SK-N-SH (cell line): Measurements from ENCODE around the gene ITGA1. TPM values are rescaled to one million over a fixed set of nuclear protein-coding genes. Genes with fewer than 3 reads are reported as not detected.

ENCODE experiments used
- CTCF ChIA-PET: fragments of 300-600, 350-600 bp; formaldehyde crosslinking; extraction: SDS; loops from one replicate; lab custom pipeline; 2021; lab: Yijun Ruan, JAX
- POLR2A ChIA-PET: fragments of 350-600 bp; sonication (Branson Sonifier 250); formaldehyde crosslinking; extraction: SDS; loops from one replicate; lab custom pipeline; 2020; ENCODE audit warnings: antibody characterized with exemption, inconsistent platforms; lab: Yijun Ruan, JAX
- DNase-seq: peaks from one replicate; pipeline ENCODE4 v3.0.0; 2012
- H2AFZ ChIP-seq: fragments of 200-600 bp; sonication (generic); 2 replicates; pipeline ENCODE4 v1.8.1; 2016; ENCODE audit warnings: antibody characterized with exemption, mild to moderate bottlenecking, low read depth
- H3F3A ChIP-seq: fragments of 200-600 bp; sonication (generic); replicated peaks from 2 replicates; pipeline ENCODE3; 2016; ENCODE audit warnings: antibody characterized with exemption, mild to moderate bottlenecking; ENCODE audit not compliant: insufficient read depth
- H3K27ac ChIP-seq, 2 experiments: fragments of 200-500 bp in 1 of 2; fragments of 200-600 bp in 1 of 2; sonication (Bioruptor generic) in 1 of 2; sonication (generic), shearing (Covaris generic) in 1 of 2; 2 replicates each; pipeline versions ENCODE4 v1.5.1 to v1.6.1; 2014 to 2016; ENCODE audit warnings: low read depth in 2 of 2, inconsistent platforms in 1 of 2, low read length in 1 of 2, mild to moderate bottlenecking in 1 of 2, mixed read lengths in 1 of 2
- H3K27me3 ChIP-seq: fragments of 200-600 bp; sonication (generic), shearing (Covaris generic); 2 replicates; pipeline ENCODE4 v1.6.1; 2016; ENCODE audit warnings: mixed run types; ENCODE audit not compliant: insufficient read depth
- H3K36me3 ChIP-seq, 2 experiments: fragments of 200-500 bp in 1 of 2; fragments of 200-600 bp in 1 of 2; sonication (Bioruptor generic) in 1 of 2; sonication (generic) in 1 of 2; replicated peaks in 1 of 2; 2 replicates each; pipeline versions ENCODE3 to v1.5.1; 2014 to 2016; ENCODE audit warnings: low read length in 1 of 2, mild to moderate bottlenecking in 1 of 2; ENCODE audit not compliant: insufficient read depth in 2 of 2, control insufficient read depth in 1 of 2
- H3K4me1 ChIP-seq, 2 experiments: fragments of 200-500 bp in 1 of 2; fragments of 200-600 bp in 1 of 2; sonication (Bioruptor generic) in 1 of 2; sonication (generic), shearing (Covaris generic) in 1 of 2; 2 replicates each; pipeline versions ENCODE4 v1.5.1 to v1.6.1; 2014 to 2016; ENCODE audit warnings: low read depth in 1 of 2, low read length in 1 of 2, mixed run types in 1 of 2; ENCODE audit not compliant: insufficient read depth in 2 of 2, control insufficient read depth in 1 of 2
- H3K4me2 ChIP-seq: fragments of 200-600 bp; sonication (generic), shearing (Covaris generic); 2 replicates; pipeline ENCODE4 v1.6.1; 2017; ENCODE audit warnings: mixed run types
- H3K4me3 ChIP-seq, 2 experiments: fragments of 200-500 bp in 1 of 2; fragments of 200-600 bp in 1 of 2; sonication (Bioruptor generic) in 1 of 2; sonication (generic), shearing (Covaris generic) in 1 of 2; 2 replicates each; pipeline versions ENCODE4 v1.5.1 to v1.8.1; 2014 to 2016; ENCODE audit warnings: low read depth in 2 of 2, inconsistent platforms in 1 of 2, low read length in 1 of 2, mild to moderate bottlenecking in 1 of 2, mixed read lengths in 1 of 2, moderate library complexity in 1 of 2
- H3K79me2 ChIP-seq: fragments of 200-600 bp; sonication (generic); 2 replicates; pipeline ENCODE4 v1.8.1; 2017; ENCODE audit warnings: mild to moderate bottlenecking; ENCODE audit not compliant: insufficient read depth
- H3K9ac ChIP-seq: fragments of 200-600 bp; sonication (generic); 2 replicates; pipeline ENCODE4 v1.6.1; 2017; ENCODE audit warnings: mixed run types
- H3K9me2 ChIP-seq: fragments of 200-600 bp; sonication (generic); 2 replicates; pipeline ENCODE4 v1.6.1; 2017; ENCODE audit warnings: mixed run types
- H3K9me3 ChIP-seq: fragments of 200-600 bp; sonication (generic); 2 replicates; pipeline ENCODE4 v1.6.1; 2017; ENCODE audit warnings: mixed run types, mild to moderate bottlenecking, moderate library complexity
- H4K20me1 ChIP-seq: fragments of 200-600 bp; sonication (generic); 2 replicates; pipeline ENCODE4 v1.6.1; 2017; ENCODE audit warnings: mild to moderate bottlenecking, mixed run types; ENCODE audit not compliant: insufficient read depth
- CHD2 ChIP-seq: fragments of 150-350 bp; IDR thresholded peaks from 2 replicates; pipeline ENCODE4 v1.6.1; 2018; ENCODE audit warnings: low read length; ENCODE audit not compliant: partially characterized antibody
- EP300 ChIP-seq, 2 experiments: IDR thresholded peaks; 2 replicates each; pipeline versions ENCODE4 v1.4.0 to v1.6.1; 2012; ENCODE audit warnings: borderline replicate concordance in 1 of 2, low read depth in 1 of 2, low read length in 1 of 2
- EZH2phosphoT487 ChIP-seq: fragments of 200-600 bp; sonication (generic); IDR thresholded peaks from 2 replicates; pipeline ENCODE4 v1.6.1; 2017; ENCODE audit warnings: low read depth, mixed run types, mild to moderate bottlenecking, antibody characterized with exemption, moderate library complexity, borderline replicate concordance
- GABPA ChIP-seq: IDR thresholded peaks from 2 replicates; pipeline ENCODE4 v1.4.0; 2012; ENCODE audit warnings: low read depth, mild to moderate bottlenecking
- GATA2 ChIP-seq: sonication (generic); formaldehyde crosslinking; IDR thresholded peaks from 2 replicates; pipeline ENCODE4 v1.5.0; 2020; ENCODE audit warnings: mild to moderate bottlenecking, missing genetic modification reagents
- JUND ChIP-seq: IDR thresholded peaks from 2 replicates; pipeline ENCODE4 v1.4.0; 2012
- MXI1 ChIP-seq: IDR thresholded peaks from 2 replicates; pipeline ENCODE4 v1.6.1; 2012; ENCODE audit warnings: mild to moderate bottlenecking, low read depth, low read length, improper control_type of control experiment
- NFIC ChIP-seq: IDR thresholded peaks from 2 replicates; pipeline ENCODE4 v1.4.0; 2012; ENCODE audit warnings: borderline replicate concordance
- NRF1 ChIP-seq: IDR thresholded peaks from 2 replicates; pipeline ENCODE4 v1.6.1; 2012; ENCODE audit warnings: low read depth, mild to moderate bottlenecking, low read length
- RCOR1 ChIP-seq: fragments of 150-350 bp; IDR thresholded peaks from 2 replicates; pipeline ENCODE4 v1.6.1; 2017; ENCODE audit warnings: antibody characterized with exemption, low read length
- REST ChIP-seq: IDR thresholded peaks from 2 replicates; pipeline ENCODE4 v1.6.1; 2012; ENCODE audit warnings: mild to moderate bottlenecking, low read depth, low read length, moderate library complexity
- RFX5 ChIP-seq: IDR thresholded peaks from 2 replicates; pipeline ENCODE4 v1.6.1; 2012; ENCODE audit warnings: mild to moderate bottlenecking, improper control_type of control experiment, low read length
- RXRA ChIP-seq: IDR thresholded peaks from 2 replicates; pipeline ENCODE4 v1.4.0; 2012; ENCODE audit warnings: low read depth, mild to moderate bottlenecking, borderline replicate concordance
- SMC3 ChIP-seq: IDR thresholded peaks from 2 replicates; pipeline ENCODE4 v1.6.1; 2012; ENCODE audit warnings: low read depth, low read length, improper control_type of control experiment
- TCF12 ChIP-seq: IDR thresholded peaks from 2 replicates; pipeline ENCODE4 v1.4.0; 2012
- WGBS: methylation state at CpG from one replicate; pipeline ENCODE4 v1.1.6; 2017; ENCODE audit warnings: low lambda C conversion rate; 5-methylcytosine and 5-hydroxymethylcytosine counted together
- polyA plus RNA-seq, 3 experiments: library from polyadenylated mRNA; depleted of rRNA; stranded (reverse); fragments of >200 nt; gene quantifications; 2 replicates each; pipeline ENCODE4 v1.2.3, GENCODE V29; 2012
- TF ChIP-seq, protein P1 (sequence below): fragments of 150-350 bp; IDR thresholded peaks from 2 replicates; pipeline ENCODE4 v1.6.1; 2017; ENCODE audit warnings: antibody characterized with exemption, low read length, low read depth, borderline replicate concordance
- TF ChIP-seq, protein P2 (sequence below): fragments of 150-350 bp; IDR thresholded peaks from 2 replicates; pipeline ENCODE4 v1.6.1; 2016; ENCODE audit warnings: mild to moderate bottlenecking, low read depth, low read length
- TF ChIP-seq, protein P3 (sequence below): IDR thresholded peaks from 2 replicates; pipeline ENCODE4 v1.4.0; 2012; ENCODE audit warnings: low read depth

The ITGA1 gene
- polyA plus RNA-seq, 1 of the 3 experiments (the other 2 are of a cell fraction): 7.7 TPM

DNA sequence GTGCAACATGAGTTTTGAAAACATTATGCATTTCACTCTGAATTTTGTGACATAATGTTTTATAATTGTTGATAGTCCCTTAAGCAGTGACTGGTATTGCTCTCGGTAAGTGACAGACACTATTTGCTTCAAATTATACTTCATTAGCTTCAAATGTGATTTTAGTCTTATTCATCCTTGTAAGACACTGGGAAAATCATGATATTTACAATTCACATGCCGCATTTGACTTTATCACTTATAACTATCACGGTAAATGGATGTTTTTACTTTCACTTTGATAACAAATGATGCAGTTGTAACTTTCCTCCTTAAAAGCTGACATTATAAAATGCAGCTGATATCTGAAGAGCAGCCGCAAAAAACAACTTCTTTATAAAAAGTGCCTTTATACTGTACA is 157.3 kb downstream of the ITGA1 start:
- TF ChIP-seq, protein P1, sequence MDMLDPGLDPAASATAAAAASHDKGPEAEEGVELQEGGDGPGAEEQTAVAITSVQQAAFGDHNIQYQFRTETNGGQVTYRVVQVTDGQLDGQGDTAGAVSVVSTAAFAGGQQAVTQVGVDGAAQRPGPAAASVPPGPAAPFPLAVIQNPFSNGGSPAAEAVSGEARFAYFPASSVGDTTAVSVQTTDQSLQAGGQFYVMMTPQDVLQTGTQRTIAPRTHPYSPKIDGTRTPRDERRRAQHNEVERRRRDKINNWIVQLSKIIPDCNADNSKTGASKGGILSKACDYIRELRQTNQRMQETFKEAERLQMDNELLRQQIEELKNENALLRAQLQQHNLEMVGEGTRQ: no peak
- TF ChIP-seq GATA2 (CRISPR knock-in tag): no peak; the same call in 1 of the 2 replicates
- TF ChIP-seq EZH2phosphoT487: no peak
- TF ChIP-seq TCF12: peak; percentile 13; the same call in 1 of the 2 replicates
- TF ChIP-seq NFIC: no peak
- TF ChIP-seq, protein P2, sequence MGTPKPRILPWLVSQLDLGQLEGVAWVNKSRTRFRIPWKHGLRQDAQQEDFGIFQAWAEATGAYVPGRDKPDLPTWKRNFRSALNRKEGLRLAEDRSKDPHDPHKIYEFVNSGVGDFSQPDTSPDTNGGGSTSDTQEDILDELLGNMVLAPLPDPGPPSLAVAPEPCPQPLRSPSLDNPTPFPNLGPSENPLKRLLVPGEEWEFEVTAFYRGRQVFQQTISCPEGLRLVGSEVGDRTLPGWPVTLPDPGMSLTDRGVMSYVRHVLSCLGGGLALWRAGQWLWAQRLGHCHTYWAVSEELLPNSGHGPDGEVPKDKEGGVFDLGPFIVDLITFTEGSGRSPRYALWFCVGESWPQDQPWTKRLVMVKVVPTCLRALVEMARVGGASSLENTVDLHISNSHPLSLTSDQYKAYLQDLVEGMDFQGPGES: no peak
- TF ChIP-seq EP300 (IDR thresholded peaks at IDR 0.05; ENCODE audit: borderline replicate concordance in 1 of 2, low read depth in 1 of 2, low read length in 1 of 2): 0 out of 4 replicates have a peak, but pooled peaks of 1 of the 2 experiments have one; percentile 20
- no peak for TF ChIP-seq RCOR1
- TF ChIP-seq GABPA: no peak
- ChIA-PET POLR2A (interaction anchor here (0.8 kb wide), 1 partner anchor 144 kb away, joined by 3 read pairs; no protein-coding TSS in a partner anchor), CTCF (interaction anchor here (0.9 to 5.8 kb wide), 6 partner anchors 8 to 158 kb away, joined by 3 to 79 read pairs (median 4); no protein-coding TSS in a partner anchor)
- DNase-seq: no peak
- WGBS: 3% methylated on average over 4 of the region's 4 CpGs
- H4K20me1 ChIP-seq: no peaks in the 10 kb centered on the region
- no peaks in the 10 kb centered on the region for H3K79me2 ChIP-seq
- H3K9ac ChIP-seq: peak overlapping the region; percentile 68
- peaks cover 27% of the 10 kb centered on the region for H3F3A ChIP-seq
- H3K27me3 ChIP-seq: no peaks in the 10 kb centered on the region
- no peaks in the 10 kb centered on the region for H3K9me2 ChIP-seq
- H3K4me2 ChIP-seq: peak overlapping the region; percentile 81
- H3K9me3 ChIP-seq: no peaks in the 10 kb centered on the region
- H2AFZ ChIP-seq: peak overlapping the region; percentile 98
- H3K4me1 ChIP-seq: peaks cover 26% of the 10 kb centered on the region in 2 experiments
- H3K36me3 ChIP-seq: peaks cover 0 to 3% of the 10 kb centered on the region in 2 experiments
- H3K4me3 ChIP-seq: peak overlapping the region; percentile 43 to 54; a peak in 3 of 4 replicates
- H3K27ac ChIP-seq: peak overlapping the region; percentile 55 to 74

DNA sequence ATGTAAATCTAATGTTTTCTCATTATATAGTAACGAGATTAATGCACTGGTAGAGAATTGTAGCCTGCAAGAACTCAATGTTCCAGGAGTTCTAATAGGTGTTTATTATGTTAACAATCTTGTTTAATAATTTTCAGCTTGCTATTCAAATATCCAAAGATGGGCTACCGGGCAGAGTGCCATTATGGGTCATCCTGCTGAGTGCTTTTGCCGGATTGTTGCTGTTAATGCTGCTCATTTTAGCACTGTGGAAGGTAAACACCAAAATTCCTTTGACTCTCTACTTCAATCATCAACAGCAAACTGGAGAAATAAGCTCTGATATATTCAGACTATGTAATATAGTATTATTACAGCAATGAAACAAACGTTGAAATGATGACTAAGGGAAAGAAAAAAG is 159.5 kb downstream of the ITGA1 start:
- H3K9ac ChIP-seq: peak overlapping the region; percentile 7; the same call in 1 of the 2 replicates
- WGBS: 50% methylated on average over 4 of the region's 4 CpGs
- POLR2A ChIA-PET: no interaction called here
- H3K4me3 ChIP-seq: no peak overlapping the region
- no peaks in the 10 kb centered on the region for H3K79me2 ChIP-seq
- peak overlapping the region; percentile 81 for H3K4me2 ChIP-seq
- H3K27me3 ChIP-seq: no peaks in the 10 kb centered on the region
- H3K9me2 ChIP-seq: no peaks in the 10 kb centered on the region
- no peaks in the 10 kb centered on the region for H4K20me1 ChIP-seq
- peak overlapping the region; percentile 43 to 81 for H3K27ac ChIP-seq
- DNase-seq: no peak
- CTCF ChIA-PET: interaction anchor here (2.4 to 5.8 kb wide), 4 partner anchors 9 to 175 kb away, joined by 9 to 79 read pairs (median 15); no protein-coding TSS in a partner anchor
- H3K4me1 ChIP-seq: peaks cover 26 to 27% of the 10 kb centered on the region in 2 experiments
- H2AFZ ChIP-seq: no peak overlapping the region; the same call in 1 of the 2 replicates
- H3F3A ChIP-seq: peaks cover 24% of the 10 kb centered on the region
- H3K9me3 ChIP-seq: no peaks in the 10 kb centered on the region
- TF ChIP-seq GATA2 (CRISPR knock-in tag) (no peak), SMC3 (no peak), RXRA (no peak), RFX5 (no peak), NRF1 (no peak), MXI1 (no peak), JUND (no peak), REST (no peak), NFIC (no peak), CHD2 (no peak)
- TF ChIP-seq, protein P3, sequence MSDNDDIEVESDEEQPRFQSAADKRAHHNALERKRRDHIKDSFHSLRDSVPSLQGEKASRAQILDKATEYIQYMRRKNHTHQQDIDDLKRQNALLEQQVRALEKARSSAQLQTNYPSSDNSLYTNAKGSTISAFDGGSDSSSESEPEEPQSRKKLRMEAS: no peak
- peaks cover 3 to 6% of the 10 kb centered on the region in 2 experiments for H3K36me3 ChIP-seq
